Coronary artery (tissue), 2 donors: ENCODE data around the gene MTHFD1L.
"Not testable (repeated sequence)": the region's sequence is repeated elsewhere in the genome, so short reads cannot be mapped to it uniquely, and the experiment has no call there.

Source experiments
- DNase-seq: peaks from one replicate; pipeline ENCODE4 v3.0.0-alpha.2; 2017; ENCODE audit warnings: low spot score
- H3K27ac ChIP-seq, 2 donors: fragments of 200-600 bp; sonication (generic); one replicate each; pipeline ENCODE4 v1.5.1; 2016 to 2019
- H3K4me3 ChIP-seq: fragments of 200-600 bp; sonication (generic); 2 replicates; pipeline ENCODE4 v1.5.1; 2016; ENCODE audit warnings: mild to moderate bottlenecking, moderate library complexity
- TF ChIP-seq, protein P1 (sequence below): fragments of 200-600 bp; sonication (generic); IDR thresholded peaks from one replicate; pipeline ENCODE4 v1.5.1; 2019; ENCODE audit warnings: antibody characterized with exemption

The MTHFD1L gene

DNA sequence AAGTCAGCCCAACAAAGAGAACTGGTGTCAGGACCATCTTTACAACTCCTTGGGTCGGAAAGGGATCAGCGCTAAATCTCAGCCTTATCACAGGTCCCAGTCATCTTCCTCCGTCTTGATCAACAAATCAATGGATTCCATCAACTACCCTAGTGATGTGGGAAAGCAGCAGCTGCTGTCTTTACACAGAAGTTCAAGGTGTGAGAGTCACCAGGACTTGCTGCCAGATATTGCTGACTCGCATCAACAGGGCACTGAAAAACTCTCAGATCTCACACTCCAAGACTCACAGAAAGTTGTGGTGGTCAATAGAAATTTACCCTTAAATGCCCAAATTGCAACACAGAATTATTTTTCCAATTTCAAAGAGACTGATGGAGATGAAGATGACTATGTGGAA is 25.3 kb upstream of the MTHFD1L start:
- DNase-seq: no peak
- TF ChIP-seq, protein P1, sequence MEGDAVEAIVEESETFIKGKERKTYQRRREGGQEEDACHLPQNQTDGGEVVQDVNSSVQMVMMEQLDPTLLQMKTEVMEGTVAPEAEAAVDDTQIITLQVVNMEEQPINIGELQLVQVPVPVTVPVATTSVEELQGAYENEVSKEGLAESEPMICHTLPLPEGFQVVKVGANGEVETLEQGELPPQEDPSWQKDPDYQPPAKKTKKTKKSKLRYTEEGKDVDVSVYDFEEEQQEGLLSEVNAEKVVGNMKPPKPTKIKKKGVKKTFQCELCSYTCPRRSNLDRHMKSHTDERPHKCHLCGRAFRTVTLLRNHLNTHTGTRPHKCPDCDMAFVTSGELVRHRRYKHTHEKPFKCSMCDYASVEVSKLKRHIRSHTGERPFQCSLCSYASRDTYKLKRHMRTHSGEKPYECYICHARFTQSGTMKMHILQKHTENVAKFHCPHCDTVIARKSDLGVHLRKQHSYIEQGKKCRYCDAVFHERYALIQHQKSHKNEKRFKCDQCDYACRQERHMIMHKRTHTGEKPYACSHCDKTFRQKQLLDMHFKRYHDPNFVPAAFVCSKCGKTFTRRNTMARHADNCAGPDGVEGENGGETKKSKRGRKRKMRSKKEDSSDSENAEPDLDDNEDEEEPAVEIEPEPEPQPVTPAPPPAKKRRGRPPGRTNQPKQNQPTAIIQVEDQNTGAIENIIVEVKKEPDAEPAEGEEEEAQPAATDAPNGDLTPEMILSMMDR: no peak
- no peak overlapping the region for H3K4me3 ChIP-seq
- H3K27ac ChIP-seq: no peak overlapping the region

DNA sequence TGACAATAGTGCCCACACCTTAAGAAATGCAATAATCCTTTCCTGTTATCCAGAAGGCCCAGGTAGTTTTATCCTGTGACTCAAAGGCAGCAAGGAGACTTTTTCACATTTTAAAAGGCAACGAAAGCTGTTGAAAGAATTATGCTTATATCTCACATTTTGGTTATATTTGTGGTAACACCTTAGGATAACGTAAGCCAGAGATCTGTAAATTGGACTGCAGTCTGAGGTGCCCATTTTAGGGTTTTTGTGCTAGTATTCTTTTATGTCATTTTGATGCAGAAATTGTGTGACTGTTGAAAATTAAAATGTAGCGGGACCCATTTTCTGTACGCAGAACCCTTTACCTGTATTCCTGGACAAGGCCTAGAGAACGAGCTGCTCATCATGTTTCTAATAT is 24.3 kb upstream of the MTHFD1L start:
- Histone ChIP-seq H3K4me3 (no peak overlapping the region), H3K27ac (no peak overlapping the region)
- TF ChIP-seq, protein P1: no peak
- DNase-seq: no peak

DNA sequence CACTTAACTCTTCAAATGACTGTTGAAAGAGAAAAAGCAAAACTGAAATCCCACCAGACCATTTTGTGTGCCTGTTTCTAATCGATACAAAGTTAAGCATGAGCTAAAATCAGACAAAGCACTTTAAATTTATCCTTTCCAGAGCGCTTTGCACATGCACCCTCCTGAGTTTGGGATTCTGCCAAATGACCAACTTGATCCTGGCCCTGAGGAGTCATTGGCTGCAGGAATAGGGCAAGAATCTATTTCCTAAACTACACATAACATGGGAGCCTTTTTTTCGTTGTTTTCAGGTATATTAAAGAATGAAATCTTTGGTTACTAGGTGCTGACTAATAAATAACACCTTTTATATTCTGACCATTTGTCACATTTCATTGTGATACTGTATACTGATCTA is 23.8 kb upstream of the MTHFD1L start:
- no peak for DNase-seq
- Histone ChIP-seq H3K4me3 (no peak overlapping the region), H3K27ac (no peak overlapping the region)
- TF ChIP-seq, protein P1: no peak

DNA sequence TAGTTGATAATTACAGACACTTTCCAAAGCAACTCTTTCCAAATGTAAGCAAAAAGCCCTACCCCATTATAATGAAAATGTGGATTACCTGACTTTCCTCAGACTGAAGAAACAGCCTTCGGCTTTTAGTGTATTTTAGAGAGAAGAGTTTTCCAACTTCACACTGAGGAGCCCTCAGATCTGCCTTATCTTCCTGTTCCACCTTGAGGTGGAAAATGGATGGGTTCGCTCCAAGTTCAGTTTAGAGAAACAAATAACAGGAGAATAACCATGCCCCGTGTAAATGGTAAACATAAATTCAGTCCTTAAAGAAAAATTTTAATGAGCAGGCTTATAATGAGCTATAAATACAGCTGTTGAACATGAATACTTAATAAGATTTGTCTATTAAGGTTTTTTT is 21.1 kb upstream of the MTHFD1L start:
- Histone ChIP-seq H3K27ac (no peak overlapping the region), H3K4me3 (no peak overlapping the region)
- DNase-seq: no peak
- TF ChIP-seq, protein P1: no peak

DNA sequence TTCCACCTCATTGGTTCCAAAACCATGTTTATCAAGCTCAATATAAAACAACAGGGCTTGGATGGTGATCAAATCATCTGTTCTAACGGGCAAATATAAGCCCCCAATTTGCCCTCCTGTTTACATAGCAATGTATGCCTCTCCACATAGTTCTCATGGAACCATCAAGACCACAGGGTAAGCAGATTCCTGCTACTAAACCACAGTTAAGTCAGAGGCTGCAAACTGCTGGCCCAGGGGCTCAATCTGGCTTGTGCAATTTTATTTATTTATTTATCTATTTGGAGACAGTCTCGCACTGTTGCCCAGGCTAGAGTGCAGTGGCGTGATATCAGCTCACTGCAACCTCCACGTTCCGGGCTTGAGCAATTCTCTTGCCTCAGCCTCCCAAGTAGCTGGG is 18.9 kb upstream of the MTHFD1L start:
- DNase-seq: no peak
- TF ChIP-seq, protein P1: no peak
- Histone ChIP-seq H3K27ac (no peak overlapping the region), H3K4me3 (no peak overlapping the region)

DNA sequence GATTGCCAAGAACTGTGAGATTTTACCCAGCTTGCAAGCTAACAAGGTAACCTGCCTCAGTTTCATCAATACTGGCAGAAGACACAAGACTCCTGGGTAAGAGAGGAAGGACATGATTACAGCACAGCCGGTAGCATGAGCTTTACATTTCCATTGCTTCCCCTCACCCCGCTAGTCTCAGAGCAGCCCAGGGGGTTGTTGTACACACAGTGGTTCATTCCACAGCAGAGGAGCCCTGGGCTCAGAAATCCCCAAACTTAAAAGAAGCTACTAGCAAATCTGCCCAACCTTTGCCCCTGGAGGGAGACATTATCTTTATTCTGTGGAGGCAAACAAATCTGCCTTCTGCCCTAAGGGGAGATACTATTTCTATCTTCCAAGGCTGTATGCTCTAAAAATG is 17.1 kb upstream of the MTHFD1L start:
- TF ChIP-seq, protein P1: no peak
- H3K27ac ChIP-seq: no peak overlapping the region
- DNase-seq: no peak

DNA sequence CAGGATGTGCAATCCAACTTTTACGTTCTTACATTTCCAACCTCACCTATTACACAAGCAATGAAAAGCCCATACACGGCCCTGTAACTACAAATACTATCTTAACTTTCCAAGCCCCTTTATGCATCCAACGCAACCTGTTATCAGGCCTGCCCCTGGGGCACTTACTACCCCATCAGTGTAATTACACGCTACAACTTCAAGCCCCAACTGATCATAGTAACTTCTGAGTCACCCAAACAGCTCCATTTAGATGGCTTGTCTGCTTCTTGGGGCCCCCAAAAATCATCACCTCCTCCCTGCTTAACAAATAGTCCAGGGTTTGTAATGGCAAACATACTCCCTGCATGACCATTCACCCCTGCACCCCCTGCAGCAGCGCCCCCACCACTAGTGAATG is 11.1 kb upstream of the MTHFD1L start:
- DNase-seq, H3K4me3 ChIP-seq, H3K27ac ChIP-seq: not testable (repeated sequence)

More for the DNA sequence above, 17.1 kb upstream of the MTHFD1L start:
- H3K4me3 ChIP-seq: no peak overlapping the region

DNA sequence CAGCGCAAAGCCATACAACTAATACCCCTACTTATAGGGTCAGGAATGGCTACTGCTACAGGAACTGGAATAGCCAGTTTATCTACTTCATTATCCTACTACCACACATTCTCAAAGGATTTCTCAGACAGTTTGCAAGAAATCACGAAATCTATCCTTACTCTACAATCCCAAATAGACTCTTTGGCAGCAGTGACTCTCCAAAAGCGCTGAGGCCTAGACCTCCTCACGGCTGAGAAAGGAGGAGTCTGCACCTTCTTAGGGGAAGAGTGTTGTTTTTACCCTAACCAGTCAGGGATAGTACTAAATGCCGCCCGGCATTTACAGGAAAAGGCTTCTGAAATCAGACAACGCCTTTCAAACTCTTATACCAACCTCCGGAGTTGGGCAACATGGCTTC is 10.3 kb upstream of the MTHFD1L start:
- H3K4me3 ChIP-seq: peak overlapping the region; percentile 27
- DNase-seq, H3K27ac ChIP-seq: not testable (repeated sequence)
